Fibroblast of lung (primary cell): ENCODE measurements around the gene ELOF1.

Experiments used
- CTCF ChIP-seq, 2 donors: IDR thresholded peaks in 1 of 2; conservative IDR thresholded peaks in 1 of 2; 1 replicate in 1 of 2; 2 replicates in 1 of 2; pipeline ENCODE4 v1.5.1; 2011 to 2012; ENCODE audit warnings: low read length in 2 of 2, control low read depth in 1 of 2, inconsistent platforms in 1 of 2, low read depth in 1 of 2, mild to moderate bottlenecking in 1 of 2
- EZH2 ChIP-seq: IDR thresholded peaks from 2 replicates; pipeline ENCODE4 v1.5.1; 2012; ENCODE audit warnings: low read length, control low read depth, mild to moderate bottlenecking; ENCODE audit errors: missing control alignments

- TF ChIP-seq CTCF (conservative IDR thresholded peaks at IDR 0.05 in 1 of 2, IDR thresholded peaks at IDR 0.05 in 1 of 2; ENCODE audit: low read depth in 1 of 2, low read length in 2 of 2) (no peak), EZH2 (no peak)
Observed at GRCh38 chr19:11577451-11578257, 18.6 kb upstream of the ELOF1 start, which contains the start of gene ACP5.
